Natural killer cell treated with Interleukin-12 subunit alpha and Interleukin-12 subunit beta and Interleukin-15 and Interleukin-18, amount 100 ng/mL, for 72 hours (primary cell): Measurements from ENCODE around the gene KCNA1. TPM values are rescaled to one million over a fixed set of nuclear protein-coding genes. Genes with fewer than 3 reads are reported as not detected.

Source experiments
- ATAC-seq, 2 donors: fragments of 150-1000 bp; cut with Tn5 transposase in 1 of 2; sonication (Bioruptor Pico), chemical (Tn5 transposase) in 1 of 2; 2 replicates each; pipeline ENCODE4 v1.10.0; 2021
- DNase-seq: peaks from one replicate; pipeline ENCODE4 v3.0.0; 2022; ENCODE audit warnings: low spot score
- H3K27ac Mint-ChIP-seq, 2 donors: 1 replicate in 1 of 2; 2 replicates in 1 of 2; pipeline ENCODE4 v1.8.0; 2022; ENCODE audit warnings: mixed read lengths in 2 of 2, mild to moderate bottlenecking in 1 of 2, moderate library complexity in 1 of 2
- H3K27me3 Mint-ChIP-seq, 2 donors: 1 replicate in 1 of 2; 2 replicates in 1 of 2; pipeline ENCODE4 v1.8.0; 2022; ENCODE audit warnings: mixed read lengths in 2 of 2
- H3K36me3 Mint-ChIP-seq: one replicate; pipeline ENCODE4 v1.8.0; 2022; ENCODE audit warnings: mixed read lengths
- H3K4me1 Mint-ChIP-seq, 2 donors: 1 replicate in 1 of 2; 2 replicates in 1 of 2; pipeline ENCODE4 v1.8.0; 2022; ENCODE audit warnings: low read depth in 2 of 2, mixed read lengths in 2 of 2, mild to moderate bottlenecking in 1 of 2
- H3K4me3 Mint-ChIP-seq: one replicate; pipeline ENCODE4 v1.8.0; 2022; ENCODE audit warnings: mixed read lengths
- H3K9me3 Mint-ChIP-seq: 2 replicates; pipeline ENCODE4 v1.8.0; 2022; ENCODE audit warnings: mixed read lengths
- total RNA-seq, 2 donors: library from RNA; stranded (reverse); gene quantifications; one replicate each; pipeline ENCODE4 v1.2.3, GENCODE V29; 2022

The KCNA1 gene
- total RNA-seq, 2 donors from 2014 or later = not detected

DNA sequence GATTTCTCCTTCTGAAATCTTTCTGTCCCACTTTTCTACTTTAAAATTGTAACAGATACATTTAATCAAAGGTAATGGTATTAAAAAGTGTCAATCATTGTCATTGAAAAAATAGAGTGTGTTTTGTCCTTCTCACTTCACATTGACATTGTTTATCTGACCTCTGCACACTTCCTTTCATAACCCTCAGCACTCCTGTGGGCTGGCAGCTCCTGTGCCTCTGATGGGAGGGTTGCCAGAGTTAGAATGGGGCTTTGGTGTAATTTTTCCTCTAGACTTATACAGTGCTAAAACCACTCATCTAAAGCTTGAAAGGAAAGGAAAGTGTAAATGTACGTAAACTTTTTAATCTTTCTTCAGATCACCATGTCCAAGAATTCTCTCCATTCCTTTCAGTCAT lies 23.7 kb downstream of the KCNA1 start:
- Mint-ChIP-seq H3K27ac (no peak overlapping the region), H3K4me1 (no peaks in the 10 kb centered on the region), H3K36me3 (no peaks in the 10 kb centered on the region), H3K4me3 (no peak overlapping the region), H3K9me3 (no peaks in the 10 kb centered on the region), H3K27me3 (peaks cover 33 to 54% of the 10 kb centered on the region in 2 donors)
- DNase-seq (no peak), ATAC-seq (no peak)

DNA sequence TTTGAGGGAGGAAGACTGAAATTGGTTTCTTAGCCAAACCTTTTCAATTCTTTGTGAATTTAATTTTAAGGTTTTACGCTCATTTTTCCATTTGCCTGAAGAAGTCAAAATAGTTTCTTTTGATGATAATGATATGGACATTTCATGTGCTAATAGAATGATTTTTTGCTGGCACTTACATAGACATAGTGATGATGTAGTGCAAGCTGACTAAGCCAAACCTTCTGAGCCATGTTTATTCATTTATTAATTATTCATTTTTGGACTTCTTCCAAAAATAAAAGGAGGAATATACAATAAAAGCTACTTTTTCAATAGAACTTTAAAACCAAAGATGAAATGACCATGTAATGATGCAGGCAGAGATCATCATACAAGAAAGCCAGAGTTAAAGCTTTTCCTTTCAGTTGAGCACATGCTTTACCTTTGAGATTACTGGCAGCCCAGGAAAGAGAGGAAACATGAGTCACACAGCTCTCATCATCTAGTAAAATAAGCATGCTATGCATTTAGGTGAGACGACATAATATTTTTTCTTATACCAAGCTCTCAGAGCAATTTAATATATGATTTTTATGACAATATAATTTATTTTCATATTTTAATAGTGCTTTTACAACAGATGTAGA lies 24.8 kb downstream of the KCNA1 start:
- H3K4me1 Mint-ChIP-seq = no peaks in the 10 kb centered on the region
- DNase-seq (no peak), ATAC-seq (no peak)
- no peak overlapping the region for H3K27ac Mint-ChIP-seq
- no peaks in the 10 kb centered on the region for H3K9me3 Mint-ChIP-seq
- no peaks in the 10 kb centered on the region for H3K36me3 Mint-ChIP-seq
- H3K27me3 Mint-ChIP-seq = peaks cover 29 to 43% of the 10 kb centered on the region in 2 donors
- H3K4me3 Mint-ChIP-seq = no peak overlapping the region

DNA sequence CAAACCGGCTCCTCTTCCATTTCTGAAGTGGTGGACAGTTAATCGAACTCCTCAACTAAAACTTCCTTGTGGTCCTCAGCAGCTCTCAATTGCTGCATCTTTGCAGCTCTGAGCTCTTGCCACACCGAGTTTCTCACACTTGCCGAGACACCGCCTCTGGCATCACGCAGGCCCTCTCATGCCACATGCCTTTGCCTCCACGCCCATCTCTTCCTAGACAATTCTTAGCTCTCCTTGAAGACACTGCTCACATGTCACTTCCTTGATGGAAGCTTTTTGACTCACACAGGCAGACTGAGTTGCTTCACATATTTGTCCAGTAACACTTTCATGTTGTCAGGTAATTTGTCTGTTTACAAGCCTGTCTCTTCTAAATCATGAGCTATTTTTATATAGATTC lies 29.2 kb downstream of the KCNA1 start:
- Mint-ChIP-seq H3K4me1 (no peaks in the 10 kb centered on the region), H3K36me3 (no peaks in the 10 kb centered on the region), H3K9me3 (no peaks in the 10 kb centered on the region), H3K4me3 (no peak overlapping the region), H3K27me3 (peaks cover 9 to 16% of the 10 kb centered on the region in 2 donors), H3K27ac (no peak overlapping the region)
- DNase-seq (no peak), ATAC-seq (no peak)

DNA sequence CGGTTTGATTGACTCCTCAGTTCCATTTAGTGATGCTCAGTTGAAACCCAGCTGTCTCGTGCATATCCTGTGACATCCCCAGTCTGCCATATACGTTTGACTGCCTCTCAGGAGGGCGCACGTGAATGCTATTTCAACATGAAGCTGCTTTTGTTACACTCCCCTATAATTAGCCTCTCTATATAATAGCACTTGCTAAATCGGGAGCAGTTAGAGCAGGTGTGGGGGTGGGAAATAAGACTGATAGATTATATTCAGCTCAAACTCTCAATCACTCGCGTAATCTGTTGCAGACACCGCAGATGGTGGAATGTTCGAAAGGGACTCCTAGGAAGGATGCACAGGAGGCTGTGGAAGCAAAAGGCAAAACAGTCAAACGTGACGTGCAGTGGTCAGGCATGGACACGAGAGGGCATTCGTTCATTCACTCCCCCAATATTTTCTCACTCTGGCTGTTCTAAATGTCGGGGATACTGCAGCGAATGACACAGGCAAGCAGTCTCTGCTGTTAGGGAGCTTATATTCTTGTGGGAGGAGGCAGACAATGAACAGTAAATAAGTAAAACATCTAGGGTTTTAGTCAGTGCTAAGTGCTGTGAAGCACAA lies 29.8 kb downstream of the KCNA1 start:
- H3K27me3 Mint-ChIP-seq = peaks cover 6 to 10% of the 10 kb centered on the region in 2 donors
- ATAC-seq (no peak), DNase-seq (no peak)
- no peak overlapping the region for H3K4me3 Mint-ChIP-seq
- H3K36me3 Mint-ChIP-seq = no peaks in the 10 kb centered on the region
- H3K9me3 Mint-ChIP-seq = no peaks in the 10 kb centered on the region
- H3K4me1 Mint-ChIP-seq = no peaks in the 10 kb centered on the region
- H3K27ac Mint-ChIP-seq = no peak overlapping the region

DNA sequence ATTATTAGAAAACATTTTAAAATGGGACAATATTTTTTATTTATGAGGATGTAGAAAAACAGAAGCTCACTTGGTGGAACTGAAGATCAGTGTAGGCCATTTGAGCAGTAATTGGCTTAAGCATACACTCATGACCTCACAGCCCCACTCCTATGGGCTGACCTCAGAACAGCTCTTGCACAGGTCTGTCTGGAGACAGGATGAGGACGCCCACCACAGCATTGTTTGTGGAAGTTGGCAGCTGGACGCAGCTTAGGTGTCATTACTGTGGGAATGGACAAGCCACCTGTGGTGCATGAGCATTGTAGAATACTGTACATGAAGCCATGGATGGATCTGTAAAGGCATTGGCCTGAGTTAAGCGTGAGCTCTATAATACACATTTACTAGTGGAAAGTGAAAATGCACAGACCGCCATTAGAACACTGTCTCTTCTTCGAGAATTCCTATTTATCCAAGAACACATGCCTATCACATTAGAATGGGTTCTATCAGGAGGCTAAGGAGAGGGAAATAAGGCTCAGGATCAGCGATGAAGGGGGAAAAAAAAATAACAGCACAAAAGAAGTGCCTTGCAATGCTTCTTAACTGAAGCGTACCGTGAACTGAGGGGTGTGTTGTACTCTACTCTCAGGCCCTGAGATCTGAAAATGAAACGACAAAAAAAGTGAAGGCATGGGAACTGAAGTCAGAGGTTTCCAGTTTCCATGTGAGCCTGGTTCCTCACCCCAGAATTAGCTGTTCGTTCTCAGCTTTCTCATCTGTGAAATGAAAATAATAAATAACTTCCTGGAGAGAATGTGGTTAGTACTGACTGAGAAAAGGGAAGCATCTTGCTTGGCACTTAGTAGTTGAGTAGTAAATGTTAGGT lies 33.6 kb downstream of the KCNA1 start:
- DNase-seq (no peak), ATAC-seq (no peak)
- H3K4me1 Mint-ChIP-seq = no peaks in the 10 kb centered on the region

DNA sequence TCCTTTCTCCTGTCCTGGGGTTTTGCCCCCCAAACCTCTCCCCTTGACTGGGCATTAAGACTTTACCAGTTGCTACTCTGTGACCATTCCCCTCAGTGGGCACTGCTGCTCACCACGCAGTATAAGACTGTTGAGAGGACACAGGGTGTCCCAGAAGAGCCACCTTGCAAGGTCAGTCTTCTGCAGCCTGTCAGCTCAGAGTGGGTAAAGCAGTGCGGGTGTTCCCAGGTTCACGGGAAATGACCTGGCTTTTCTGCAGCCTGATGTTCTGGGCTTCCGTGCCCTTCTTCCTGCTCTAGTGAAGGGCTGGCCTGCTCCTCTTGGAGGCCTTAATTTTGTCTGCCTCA lies 34.2 kb downstream of the KCNA1 start:
- Mint-ChIP-seq H3K27ac (no peak overlapping the region), H3K27me3 (peaks cover 0 to 5% of the 10 kb centered on the region in 2 donors), H3K4me1 (no peaks in the 10 kb centered on the region), H3K4me3 (no peak overlapping the region), H3K9me3 (no peaks in the 10 kb centered on the region), H3K36me3 (no peaks in the 10 kb centered on the region)
- DNase-seq = no peak
- ATAC-seq = peak in 1 of 2 donors; percentile 7

More for the DNA sequence above, 33.6 kb downstream of the KCNA1 start:
- Mint-ChIP-seq H3K4me3 (no peak overlapping the region), H3K36me3 (no peaks in the 10 kb centered on the region), H3K9me3 (no peaks in the 10 kb centered on the region), H3K27ac (no peak overlapping the region), H3K27me3 (peaks cover 0 to 2% of the 10 kb centered on the region in 2 donors)

DNA sequence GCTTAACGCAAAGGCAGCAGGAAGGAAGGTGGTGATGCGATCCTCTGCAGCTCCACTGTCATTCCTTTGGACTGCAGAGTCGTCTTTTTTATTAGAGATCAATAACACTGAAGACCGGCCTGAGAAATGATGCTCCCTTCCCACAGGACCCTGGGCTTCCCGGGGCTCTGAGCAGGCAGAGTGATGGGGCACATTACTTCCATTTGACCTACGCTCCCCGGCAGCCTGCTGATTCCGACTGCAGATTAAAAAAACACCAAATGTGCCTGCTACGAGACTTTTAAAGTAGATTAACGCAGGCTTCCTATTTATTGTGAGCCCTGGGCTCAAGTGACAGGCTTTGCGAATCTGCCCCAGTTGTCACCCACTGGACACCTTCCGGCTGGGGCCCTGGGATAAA lies 37.5 kb downstream of the KCNA1 start:
- H3K27ac Mint-ChIP-seq = no peak overlapping the region
- peaks cover 5 to 11% of the 10 kb centered on the region in 2 donors for H3K27me3 Mint-ChIP-seq
- no peaks in the 10 kb centered on the region for H3K4me1 Mint-ChIP-seq
- H3K4me3 Mint-ChIP-seq = no peak overlapping the region
- DNase-seq (no peak), ATAC-seq (no peak)
- no peaks in the 10 kb centered on the region for H3K36me3 Mint-ChIP-seq
- no peaks in the 10 kb centered on the region for H3K9me3 Mint-ChIP-seq

DNA sequence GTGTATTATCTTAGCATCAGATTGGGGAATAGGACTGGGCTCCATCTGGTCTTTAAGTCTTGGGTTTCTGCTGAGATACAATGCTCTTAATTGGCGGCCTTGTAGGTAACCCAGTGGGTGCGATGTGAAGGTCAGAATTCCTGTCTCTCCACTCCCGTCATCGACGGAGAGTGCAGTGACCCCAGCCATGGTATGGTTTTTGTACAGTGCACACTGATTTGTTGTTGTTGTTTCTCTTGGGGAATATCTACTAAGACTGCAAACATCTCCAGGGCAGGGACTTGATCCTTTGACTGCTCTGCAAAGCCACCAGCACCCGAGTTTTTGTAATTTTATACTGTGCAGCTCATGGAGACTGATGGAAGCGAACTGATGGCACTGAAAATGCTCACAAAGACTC lies 41.4 kb downstream of the KCNA1 start:
- Mint-ChIP-seq H3K4me1 (no peaks in the 10 kb centered on the region), H3K27me3 (peaks cover 22 to 33% of the 10 kb centered on the region in 2 donors)
- no peak for ATAC-seq

DNA sequence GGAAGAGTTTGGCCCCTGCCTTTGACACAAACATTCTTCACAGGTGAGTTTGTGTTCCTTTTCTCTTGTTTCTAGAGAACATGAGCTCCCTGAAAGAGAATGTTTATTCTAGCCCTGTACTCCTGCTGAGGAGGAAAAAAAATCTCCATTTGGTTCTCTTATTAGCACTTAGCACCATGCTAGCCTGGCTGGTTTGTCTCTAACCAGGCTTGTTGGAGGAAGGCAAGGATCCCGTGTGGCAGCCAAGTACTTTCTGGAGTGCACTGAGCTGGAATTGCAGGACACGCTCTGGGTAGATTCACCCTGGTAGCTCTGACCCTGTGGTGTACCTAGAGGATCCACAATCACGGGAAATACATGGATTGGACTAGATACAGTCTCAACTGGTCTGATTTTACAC lies 41.9 kb downstream of the KCNA1 start:
- no peaks in the 10 kb centered on the region for H3K36me3 Mint-ChIP-seq
- no peak overlapping the region for H3K27ac Mint-ChIP-seq
- peaks cover 25 to 38% of the 10 kb centered on the region in 2 donors for H3K27me3 Mint-ChIP-seq
- H3K9me3 Mint-ChIP-seq = no peaks in the 10 kb centered on the region
- H3K4me1 Mint-ChIP-seq = no peaks in the 10 kb centered on the region
- DNase-seq (no peak), ATAC-seq (no peak)
- no peak overlapping the region for H3K4me3 Mint-ChIP-seq

More for the DNA sequence above, 41.4 kb downstream of the KCNA1 start:
- Mint-ChIP-seq H3K9me3 (no peaks in the 10 kb centered on the region), H3K4me3 (no peak overlapping the region), H3K36me3 (no peaks in the 10 kb centered on the region), H3K27ac (no peak overlapping the region)
- no peak for DNase-seq

DNA sequence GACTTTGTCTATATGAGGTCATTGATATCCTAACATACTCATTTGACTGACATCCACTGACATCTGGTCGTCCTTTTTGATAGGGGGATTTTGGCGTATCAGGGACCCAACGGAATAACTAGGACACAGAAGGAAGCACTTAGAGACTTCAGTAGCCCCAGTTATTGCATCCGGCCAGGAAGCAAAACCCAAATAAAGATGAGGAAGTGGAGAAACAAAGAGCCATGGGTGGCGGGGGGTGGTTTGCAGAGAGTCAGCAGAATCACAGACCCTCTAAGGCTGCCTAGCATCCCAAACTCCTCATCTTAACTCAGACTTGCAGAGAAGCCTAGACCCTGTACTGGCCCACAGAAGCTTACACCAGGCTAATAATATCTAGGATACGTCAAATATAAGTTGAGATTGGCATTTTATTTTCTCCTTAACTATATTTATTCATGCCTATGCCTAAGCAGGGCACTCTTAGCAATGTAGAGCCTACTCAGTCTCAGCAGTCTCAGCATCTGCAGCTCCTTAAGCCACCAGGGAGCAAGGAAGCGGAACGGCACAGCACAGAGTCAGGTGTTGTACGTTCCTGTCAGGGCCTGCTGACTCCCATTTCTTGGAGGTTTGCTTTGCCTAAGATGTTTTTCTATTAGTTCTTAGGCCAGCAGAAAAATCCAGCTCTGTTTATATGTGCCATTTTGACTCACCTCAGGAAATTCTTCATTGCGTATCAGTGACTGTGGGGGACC lies 45.1 kb downstream of the KCNA1 start:
- DNase-seq (no peak), ATAC-seq (no peak)
- Mint-ChIP-seq H3K36me3 (no peaks in the 10 kb centered on the region), H3K27ac (no peak overlapping the region), H3K4me1 (no peaks in the 10 kb centered on the region), H3K9me3 (no peaks in the 10 kb centered on the region), H3K4me3 (no peak overlapping the region), H3K27me3 (peaks cover 35 to 65% of the 10 kb centered on the region in 2 donors)

DNA sequence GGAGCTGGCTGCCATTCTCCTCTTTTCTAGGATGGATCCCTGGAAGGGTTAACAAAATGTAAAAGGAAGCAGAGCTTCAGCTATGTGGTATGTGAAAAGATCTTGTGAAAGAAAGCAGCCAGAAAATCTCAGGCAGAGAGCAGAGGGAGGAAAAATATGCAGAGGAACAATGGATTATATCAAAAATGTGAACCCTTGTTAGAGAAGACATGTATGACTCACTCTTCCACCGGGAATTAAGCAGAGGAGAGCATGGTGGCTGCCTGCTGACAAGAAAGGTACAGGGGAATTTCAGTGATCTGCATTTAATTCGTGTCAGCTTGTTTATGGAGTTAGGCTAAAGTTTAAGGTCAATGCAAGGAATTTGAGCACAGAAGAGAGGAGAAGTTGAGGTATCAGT lies 46.3 kb downstream of the KCNA1 start:
- Mint-ChIP-seq H3K4me1 (no peaks in the 10 kb centered on the region), H3K36me3 (no peaks in the 10 kb centered on the region), H3K4me3 (no peak overlapping the region), H3K27me3 (peaks cover 33 to 67% of the 10 kb centered on the region in 2 donors), H3K27ac (no peak overlapping the region), H3K9me3 (no peaks in the 10 kb centered on the region)
- ATAC-seq = no peak
- no peak for DNase-seq

DNA sequence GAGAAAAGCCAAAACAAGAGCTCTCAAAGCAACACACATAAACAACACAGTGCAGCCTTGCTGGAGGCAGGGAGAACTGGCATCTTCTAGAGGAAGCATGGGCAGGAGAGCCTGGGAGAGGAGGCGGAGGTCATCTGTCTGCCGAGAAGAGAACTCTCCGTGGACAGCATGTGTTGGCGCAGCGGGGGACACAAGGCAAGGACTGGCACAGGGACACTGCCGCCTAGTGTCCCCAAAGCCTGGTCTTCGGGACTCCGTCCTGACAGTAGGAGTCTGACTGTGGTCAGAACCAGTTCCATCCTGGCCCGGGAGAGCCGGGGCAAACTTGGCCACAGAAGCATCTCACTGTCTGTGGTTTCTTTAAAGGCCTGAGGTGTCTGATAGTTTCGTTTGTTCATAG lies 47.3 kb downstream of the KCNA1 start:
- H3K36me3 Mint-ChIP-seq = no peaks in the 10 kb centered on the region

DNA sequence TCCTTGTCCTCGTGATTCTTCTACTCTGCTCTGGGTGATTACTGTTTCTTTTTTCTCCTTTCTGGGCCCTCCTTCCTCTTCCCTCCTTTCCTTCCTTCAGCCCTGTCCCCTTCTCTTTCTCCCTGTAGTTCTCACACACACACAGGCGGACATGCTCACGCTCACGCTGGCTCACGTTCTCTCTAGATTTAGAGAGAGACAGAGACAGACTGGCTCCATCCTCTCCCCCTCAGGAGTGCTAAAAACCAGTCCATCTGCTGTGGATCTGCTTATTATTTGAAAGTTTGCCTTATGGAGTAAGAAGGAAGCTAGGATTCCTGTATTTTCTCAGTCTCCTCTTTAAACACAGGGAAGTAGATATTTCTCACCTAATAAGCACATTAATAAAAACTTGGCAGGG lies 48.1 kb downstream of the KCNA1 start:
- ATAC-seq (no peak), DNase-seq (no peak)
- Mint-ChIP-seq H3K9me3 (no peaks in the 10 kb centered on the region), H3K27me3 (peaks cover 39 to 67% of the 10 kb centered on the region in 2 donors), H3K27ac (no peak overlapping the region), H3K36me3 (no peaks in the 10 kb centered on the region), H3K4me3 (no peak overlapping the region), H3K4me1 (no peaks in the 10 kb centered on the region)

More for the DNA sequence above, 47.3 kb downstream of the KCNA1 start:
- Mint-ChIP-seq H3K4me1 (no peaks in the 10 kb centered on the region), H3K27ac (no peak overlapping the region), H3K4me3 (no peak overlapping the region), H3K9me3 (no peaks in the 10 kb centered on the region), H3K27me3 (peaks cover 39 to 74% of the 10 kb centered on the region in 2 donors)
- DNase-seq (no peak), ATAC-seq (no peak)
